8988T (cell line): Measurements from ENCODE around the gene SLF2.
"Not testable (repeated sequence)": the region's sequence is repeated elsewhere in the genome, so short reads cannot be mapped to it uniquely, and the experiment has no call there.

Experiments
- DNase-seq: peaks from one replicate; pipeline ENCODE4 v3.0.0; 2011

Gene SLF2

DNA sequence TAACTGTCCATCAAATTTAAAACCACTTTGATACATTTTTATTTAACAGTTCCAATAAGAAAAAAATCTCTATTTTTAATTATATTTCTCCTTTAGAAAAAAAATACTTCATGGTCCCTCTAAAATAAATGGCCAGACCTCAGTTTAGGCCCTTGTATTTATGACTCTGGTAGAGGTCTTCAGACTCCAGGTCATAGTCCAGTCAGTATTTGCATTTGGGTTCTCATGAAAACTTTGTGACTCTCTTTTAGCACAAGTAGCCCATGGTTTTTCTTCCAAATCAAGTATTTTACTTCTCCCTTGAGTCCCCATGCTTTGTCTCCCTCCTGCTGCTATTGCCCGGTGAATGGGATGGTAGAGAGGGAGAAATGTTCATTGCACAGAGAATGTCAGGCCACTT lies 51.1 kb downstream of the SLF2 start:
- DNase-seq = no peak

DNA sequence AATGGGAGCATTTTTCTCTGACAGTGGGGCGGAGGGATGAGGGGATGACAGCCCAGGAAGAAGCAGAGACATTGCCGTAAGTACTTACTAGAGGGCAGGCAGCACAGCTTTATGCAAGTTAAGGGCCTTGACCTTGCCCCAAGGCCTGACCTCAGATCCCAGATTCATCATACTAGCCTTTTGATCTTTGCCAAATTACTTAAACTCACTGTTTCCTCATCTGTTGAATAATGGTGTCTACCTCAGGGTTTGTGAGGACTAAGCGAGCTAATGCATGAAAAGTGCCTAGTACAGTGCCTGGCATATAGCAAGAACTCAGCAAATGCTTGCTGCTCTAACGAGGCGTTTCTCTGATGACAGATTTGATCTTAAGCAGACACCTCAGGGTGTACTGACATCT lies 53.1 kb downstream of the SLF2 start:
- DNase-seq = no peak

DNA sequence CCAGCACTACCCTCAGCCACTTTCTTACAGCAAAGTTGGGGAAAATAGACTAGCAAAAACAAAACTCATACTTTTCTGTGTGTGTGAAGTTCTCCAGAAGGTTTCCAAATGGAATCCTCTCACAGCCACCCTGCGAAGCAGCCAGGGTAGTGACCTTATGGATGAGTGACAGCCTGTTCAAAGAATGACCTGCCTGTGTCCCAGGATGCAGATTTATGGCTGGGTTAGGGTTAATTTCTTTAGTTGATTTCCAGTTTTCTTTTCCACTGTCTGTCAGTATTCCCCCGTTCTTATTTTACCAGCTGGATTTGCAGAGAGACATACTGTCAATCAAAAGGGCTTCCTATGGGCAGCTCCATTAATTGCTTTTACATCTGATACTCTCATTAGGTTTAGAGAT lies 54.1 kb downstream of the SLF2 start:
- no peak for DNase-seq

DNA sequence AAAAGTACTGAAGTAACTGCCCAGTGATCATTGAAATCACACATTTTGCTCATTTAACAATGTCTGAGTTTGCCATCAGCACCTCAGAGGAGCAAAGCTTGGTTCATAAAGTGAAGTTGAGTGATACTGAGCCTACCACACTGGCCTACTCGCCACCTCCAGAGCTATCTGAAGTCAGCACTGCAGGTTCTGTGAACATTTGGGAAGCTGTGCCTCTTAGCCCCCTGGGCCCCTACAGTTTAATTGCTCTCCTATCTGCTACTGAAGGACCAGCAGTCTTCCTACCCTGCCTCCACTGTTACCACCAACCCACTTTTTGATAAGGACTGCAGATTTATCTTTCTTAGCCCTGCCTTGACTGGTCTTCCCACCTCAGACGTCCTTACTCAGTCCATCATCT lies 54.6 kb downstream of the SLF2 start:
- no peak for DNase-seq

DNA sequence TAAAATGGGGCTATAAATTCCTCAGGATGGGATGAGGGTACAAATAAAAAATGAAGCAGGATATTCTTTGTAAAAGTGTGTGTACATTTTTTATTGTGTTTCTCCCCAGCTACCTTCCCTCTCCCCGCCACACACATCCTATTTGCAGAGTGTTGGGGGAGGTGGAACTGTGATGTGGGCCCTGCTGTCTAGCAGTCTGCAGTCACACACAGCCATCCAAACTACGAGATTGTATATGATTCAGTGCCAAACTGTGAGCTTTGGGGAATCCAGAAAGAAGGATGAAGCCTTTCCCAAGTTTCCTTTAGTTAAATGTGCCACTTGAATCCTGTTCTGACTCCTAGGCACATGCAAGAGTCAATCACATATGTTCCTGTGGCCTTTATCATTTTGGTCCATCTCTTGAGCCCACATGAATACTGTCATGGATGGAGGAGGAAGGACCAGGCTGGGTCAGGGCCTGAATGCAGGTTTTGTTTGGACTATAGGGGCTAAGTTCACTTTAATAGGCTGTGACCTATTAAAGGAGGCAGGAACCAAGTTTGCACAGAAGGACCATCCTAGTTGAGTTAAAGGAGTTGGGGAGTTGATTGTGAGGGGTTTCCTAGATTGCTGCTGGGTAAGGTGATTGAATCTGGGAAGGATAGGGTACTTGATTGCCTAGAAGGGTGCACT lies 55.4 kb downstream of the SLF2 start:
- no peak for DNase-seq

DNA sequence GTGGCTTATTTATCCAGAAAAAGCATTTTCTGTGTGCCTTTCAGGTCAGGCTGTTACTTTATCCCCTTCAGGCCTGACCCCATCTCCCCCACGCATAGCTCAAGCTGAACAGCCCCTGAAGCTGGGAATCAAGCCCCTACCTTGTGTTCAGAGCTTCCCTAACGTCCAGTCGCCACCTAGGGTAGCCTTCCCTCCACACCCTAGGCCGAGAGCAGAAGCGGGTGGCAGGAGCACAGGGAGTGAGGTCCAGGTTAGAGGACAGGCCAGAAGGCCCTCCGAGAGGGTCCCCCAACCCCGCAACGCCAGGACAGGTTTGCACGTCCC lies 56.1 kb downstream of the SLF2 start:
- no peak for DNase-seq

DNA sequence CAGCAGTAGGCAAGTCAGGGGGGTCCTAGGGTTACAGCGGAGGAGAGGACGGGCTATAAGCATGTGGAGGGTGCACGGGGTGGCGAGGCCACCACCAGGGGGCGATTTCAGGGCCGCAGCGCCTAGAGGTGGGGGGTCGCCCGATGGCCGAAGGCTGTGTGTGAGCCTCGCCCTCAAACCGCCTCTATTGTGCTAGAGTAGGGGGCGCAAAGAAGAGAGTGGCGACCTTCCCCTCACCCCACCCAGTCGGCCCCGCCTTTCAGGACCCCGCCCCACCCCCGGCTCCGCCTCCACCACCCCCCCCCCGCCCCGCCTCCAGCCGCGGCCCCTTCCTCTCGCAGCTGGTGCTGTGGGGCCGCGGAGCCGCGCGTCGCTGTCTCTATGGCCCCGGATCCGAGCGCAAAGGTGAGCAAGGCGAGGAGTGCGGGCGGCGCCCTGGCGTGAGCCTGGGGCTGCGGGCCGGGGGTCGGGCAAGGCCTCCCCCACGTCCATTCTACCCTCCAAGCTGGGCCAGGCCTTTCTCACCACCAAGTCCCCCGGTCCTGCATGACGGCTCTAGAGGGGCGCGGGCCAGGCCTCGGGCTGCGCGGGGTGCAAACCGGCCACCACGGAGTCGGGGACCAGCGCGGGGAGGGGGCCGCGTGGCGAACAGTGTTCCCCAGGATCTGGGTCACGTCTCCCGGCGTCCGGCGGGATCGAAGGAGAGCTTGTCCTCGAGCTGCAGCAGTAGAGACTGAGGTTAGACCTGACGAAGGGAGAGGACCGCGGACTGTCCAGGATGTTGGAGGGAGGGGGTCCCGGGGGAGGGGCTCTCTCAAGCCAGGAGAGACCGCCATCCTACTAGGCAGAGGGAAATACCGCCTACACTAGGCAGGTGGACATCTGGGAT lies 56.7 kb downstream of the SLF2 start, which contains the start of gene SEMA4G:
Gene SEMA4G, plus strand, starts transcription at position 318 of the 889 bp plus-strand sequence. CDS start 3,409 bp downstream, outside the sequence.
- peak; percentile 68 for DNase-seq

DNA sequence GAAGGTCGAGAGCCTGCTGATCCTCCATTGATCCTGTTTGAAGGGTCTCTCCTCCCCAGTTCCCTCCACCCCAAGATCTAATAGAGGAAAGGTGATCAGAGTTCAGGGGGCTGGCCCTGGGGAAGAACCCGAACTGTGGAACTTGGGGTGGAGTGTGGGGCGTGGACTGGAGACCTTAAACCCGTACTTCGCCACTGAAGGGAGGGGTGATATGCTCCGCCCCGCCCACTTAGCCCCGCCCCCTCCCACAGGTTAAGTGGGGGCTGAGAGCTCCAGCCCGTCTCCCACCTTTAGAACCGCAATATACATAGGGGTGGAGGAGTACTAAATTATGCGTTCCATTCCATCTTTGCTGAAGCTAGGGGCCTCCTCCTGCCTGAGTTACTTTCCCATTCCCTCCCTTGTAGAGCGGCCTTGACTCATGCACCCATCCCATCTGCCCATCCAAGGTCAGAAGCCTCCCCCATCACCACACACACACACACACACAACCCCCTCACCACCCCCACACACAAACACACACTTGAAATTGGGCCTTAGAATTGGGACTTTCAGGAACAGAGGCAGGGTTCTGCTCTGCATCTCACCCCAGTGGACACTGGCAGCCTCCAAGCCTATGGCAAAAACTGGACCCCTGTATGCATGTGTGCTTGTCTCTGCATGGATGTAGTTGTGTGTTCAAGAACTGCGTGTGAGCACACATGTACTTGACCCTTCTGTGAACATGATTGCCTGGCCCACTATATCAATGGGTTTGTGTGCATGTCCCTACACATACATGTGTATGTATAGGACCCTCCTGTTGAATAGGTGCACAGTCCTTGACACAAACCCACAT lies 57.5 kb downstream of the SLF2 start:
- DNase-seq = no peak

DNA sequence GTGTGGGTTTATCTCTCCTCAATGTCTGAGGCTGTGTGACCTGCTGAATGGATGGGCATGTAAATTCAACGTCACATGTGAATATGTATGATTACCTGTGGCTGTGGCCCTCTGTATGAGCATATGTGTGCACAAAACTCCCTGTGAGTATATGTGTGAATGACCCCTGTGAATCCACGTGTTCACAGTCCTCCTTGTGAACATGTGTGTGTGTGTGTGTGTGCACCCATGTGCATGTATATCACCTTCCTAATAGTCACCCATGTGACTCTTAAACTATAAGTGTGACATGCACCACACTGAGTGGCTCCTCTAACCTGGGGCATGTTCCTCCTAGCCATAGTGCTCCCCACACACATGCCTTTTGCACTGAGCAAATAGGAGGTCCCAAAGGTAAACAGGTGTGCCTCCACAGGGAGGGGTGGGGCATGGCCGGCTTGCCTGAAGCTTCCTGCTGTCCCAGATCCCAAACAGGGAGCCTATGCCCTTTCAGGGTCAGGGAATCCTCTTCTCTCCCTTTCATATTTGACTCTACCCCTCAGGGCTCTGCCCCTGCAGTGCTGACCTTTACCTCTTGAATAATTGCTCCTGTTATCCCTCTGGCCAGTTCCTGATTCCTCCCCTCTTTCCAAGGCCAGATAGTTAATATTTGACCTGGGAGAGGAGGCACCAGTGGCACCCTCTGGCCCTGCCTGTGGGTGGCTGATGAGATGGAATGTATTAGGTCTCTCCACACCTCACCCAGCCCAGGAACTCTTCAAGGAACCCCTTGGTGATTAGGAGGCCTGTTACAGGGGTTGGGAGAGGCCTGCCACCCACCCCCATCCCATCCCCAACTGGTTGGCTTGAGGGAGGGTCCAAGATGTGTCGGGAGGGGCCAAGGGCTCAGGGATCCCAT lies 58.4 kb downstream of the SLF2 start:
- no peak for DNase-seq

DNA sequence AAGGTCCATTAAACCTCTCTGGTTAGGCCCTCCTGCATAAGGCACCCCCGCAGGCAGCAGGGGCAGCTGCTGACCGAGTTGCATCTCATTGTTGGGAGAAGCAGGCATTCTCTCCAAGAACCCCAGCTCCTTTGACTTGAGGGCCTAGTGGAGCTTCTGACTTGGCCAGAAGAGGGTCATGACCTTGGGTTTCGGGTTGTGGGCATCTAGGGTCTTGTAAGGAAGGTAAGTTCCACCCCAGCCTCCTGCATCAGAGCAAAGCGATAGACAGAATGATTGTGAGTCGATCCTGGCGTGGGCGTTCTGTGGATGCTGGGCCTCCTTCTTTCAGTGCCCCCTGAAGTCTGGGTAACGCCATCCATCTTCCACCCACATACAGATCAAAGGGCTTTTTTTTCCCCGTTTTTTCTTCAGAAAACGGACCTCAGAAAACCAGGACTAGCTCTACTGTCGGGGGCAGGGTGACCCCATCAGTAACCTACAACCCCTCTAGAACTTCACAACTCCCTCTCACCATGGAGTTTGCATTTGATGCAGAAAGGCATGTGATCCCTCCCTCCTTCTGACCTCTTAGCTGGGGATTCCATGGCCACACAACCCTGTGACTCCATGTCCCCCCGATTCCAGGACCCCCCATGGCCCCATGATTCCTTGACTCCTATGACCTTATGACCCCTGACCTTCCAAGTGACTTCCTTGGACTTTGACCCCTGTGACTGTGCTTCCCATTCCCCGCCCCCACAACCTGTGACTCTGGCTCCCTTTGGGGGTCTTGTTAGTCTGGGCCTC lies 59.5 kb downstream of the SLF2 start:
- no peak for DNase-seq

DNA sequence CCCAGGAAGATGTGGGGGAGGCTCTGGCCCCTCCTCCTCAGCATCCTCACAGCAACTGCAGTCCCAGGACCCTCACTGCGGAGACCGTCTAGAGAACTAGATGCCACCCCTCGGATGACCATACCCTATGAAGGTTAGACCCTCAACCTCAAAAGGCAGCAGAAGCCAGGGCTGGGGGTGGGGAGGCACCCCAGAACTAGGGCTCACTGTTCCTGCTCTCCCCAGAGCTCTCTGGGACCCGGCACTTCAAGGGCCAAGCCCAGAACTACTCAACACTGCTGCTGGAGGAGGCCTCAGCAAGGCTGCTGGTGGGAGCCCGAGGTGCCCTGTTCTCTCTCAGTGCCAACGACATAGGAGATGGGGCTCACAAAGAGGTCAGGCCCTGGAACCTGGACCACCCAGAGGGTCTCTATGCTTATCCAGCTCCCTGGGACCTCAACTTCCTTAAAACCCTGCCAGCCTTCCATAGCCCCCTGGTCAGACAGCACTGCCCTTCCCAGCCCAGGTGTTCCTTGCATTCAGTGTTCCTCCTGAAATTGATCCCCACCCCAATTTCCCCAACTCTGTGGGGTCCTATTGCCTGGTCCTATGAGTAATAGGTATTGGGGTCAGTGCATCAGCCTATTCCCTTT lies 60.3 kb downstream of the SLF2 start:
- no peak for DNase-seq

DNA sequence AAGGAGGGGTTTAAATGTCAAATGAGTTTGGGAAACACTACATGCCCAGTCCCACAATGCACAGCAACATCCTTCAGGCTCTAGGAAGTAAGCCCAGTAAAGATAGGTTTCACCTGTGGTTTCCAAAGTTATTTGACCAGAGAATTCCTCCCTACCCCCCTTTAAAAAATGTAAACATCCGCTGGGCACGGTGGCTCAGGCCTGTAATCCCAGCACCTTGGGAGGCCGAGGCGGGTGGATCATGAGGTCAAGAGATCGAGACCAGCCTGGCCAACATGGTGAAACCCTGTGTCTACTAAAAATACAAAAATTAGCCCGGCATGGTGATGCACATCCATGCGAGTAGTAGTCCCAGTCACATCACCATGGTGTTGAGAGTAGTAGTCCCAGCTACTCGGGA lies 62.6 kb downstream of the SLF2 start:
- not testable (repeated sequence) for DNase-seq

DNA sequence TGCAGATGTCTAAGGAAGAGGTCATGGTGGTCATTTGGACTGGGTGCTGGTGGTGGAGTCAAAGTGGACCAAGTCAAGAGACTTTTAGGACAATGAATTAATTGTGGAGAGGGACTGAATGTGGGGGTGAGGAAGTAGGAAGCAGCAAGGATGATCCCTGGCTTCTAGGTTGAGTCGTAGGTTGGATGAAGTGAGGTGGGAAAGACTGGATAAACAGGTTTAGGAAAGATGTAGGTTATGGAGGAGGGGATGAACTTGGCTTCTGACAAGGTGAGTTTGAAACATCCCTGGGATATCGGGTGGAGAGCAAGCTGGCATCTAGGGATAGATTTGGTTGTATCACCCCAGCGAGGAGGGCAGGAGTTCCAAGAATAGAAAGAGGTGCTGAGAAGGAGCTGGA lies 64.1 kb downstream of the SLF2 start:
- no peak for DNase-seq

DNA sequence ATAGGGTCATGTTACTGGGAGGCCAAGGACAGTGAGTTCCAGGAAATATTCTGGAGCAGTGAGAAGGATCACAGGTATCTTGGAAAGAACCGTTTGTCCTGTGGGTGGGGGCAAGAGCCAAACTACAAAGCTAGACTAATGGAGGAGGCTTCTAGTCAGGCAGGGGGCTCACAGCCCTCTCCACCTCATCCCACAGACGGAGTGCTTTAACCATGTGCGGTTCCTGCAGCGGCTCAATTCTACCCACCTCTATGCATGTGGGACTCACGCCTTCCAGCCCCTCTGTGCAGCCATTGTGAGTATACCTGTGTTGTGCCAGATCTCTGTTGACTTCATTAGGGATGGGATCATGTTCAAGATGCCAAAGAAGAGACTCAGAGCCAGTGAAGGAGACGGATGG lies 64.7 kb downstream of the SLF2 start:
- DNase-seq = no peak

DNA sequence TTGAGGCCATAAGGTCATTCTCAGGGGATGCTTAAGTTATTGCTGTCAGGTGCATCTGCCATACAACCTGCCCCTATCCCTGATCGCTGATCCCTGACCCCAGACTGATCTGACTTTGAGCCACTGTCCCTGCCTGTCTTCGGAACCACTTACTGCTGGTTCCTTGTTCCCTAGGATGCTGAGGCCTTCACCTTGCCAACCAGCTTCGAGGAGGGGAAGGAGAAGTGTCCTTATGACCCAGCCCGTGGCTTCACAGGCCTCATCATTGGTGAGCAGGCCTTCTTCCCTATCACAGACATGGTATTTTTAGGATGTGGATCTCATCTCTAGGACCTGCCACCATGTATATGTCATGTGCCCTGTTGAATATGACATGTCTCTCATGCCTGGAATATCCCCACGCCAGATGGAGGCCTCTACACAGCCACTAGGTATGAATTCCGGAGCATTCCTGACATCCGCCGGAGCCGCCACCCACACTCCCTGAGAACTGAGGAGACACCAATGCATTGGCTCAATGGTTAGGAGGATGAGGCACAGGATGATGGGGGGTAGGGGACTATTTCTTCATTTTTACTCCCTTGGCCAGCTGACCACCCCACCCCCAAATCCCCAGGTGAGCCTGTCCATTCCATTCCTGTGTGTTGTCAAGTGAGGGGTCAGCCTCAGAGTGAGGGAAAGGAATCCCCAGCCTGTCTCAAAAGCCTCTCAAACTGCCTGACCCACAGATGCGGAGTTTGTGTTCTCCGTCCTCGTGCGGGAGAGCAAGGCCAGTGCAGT lies 65.5 kb downstream of the SLF2 start:
- DNase-seq = no peak

DNA sequence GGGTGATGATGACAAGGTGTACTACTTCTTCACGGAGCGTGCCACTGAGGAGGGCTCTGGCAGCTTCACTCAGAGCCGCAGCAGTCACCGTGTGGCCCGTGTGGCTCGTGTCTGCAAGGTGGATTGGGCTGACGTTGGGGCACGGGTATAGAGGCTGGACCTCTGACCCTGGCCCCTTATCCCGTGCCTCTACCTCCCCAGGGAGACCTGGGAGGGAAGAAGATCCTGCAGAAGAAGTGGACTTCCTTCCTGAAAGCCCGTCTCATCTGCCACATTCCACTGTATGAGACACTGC lies 66.1 kb downstream of the SLF2 start:
- no peak for DNase-seq

DNA sequence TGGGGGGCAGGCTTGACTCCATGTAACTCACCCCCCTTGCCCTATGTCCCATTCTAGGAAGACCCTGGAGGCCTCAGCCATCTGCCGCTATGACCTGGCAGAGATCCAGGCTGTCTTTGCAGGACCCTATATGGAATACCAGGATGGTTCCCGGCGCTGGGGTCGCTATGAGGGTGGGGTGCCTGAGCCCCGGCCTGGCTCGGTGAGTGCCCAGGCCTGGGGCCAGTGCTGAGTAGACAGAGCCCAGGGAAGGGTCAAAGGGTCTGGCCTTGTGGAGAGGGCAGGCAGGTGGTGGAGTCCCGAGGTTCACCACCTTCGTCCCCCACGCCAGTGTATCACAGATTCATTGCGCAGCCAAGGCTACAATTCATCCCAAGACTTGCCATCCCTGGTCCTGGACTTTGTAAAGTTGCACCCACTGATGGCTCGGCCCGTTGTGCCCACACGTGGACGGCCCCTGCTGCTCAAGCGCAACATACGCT lies 67.1 kb downstream of the SLF2 start:
- DNase-seq = no peak

DNA sequence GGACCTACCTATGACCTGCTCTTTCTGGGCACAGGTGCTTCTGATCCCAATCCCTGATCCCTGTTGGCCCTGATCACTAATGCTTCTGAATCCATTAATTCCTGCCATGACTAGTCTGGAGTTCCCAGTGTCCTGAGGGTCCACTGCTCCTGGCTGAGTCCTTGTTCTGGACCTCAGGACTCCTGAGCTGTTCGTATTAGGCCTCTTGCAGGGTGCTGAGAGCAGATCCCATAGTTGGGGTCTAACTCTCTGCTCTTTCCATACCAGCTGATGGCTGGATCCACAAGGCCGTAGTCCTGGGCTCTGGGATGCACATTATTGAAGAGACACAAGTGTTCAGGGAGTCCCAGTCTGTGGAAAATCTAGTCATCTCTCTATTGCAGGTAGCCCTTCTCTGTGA lies 67.5 kb downstream of the SLF2 start:
- no peak for DNase-seq

DNA sequence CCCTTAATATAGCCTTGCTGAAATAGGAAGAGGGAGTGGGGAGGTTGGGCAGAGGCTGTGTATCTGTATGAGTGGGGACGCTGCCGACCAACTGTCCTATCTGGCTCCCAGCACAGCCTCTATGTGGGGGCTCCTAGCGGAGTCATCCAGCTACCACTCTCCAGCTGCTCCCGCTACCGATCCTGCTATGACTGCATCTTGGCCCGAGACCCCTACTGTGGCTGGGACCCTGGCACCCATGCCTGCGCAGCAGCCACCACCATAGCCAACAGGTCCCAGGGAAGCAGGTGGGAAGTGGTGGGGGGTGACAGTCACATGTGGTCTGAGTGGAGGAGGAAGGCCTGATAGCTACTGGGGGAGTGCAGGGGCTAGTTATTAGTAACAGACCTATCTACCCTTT lies 67.9 kb downstream of the SLF2 start:
- DNase-seq = no peak

DNA sequence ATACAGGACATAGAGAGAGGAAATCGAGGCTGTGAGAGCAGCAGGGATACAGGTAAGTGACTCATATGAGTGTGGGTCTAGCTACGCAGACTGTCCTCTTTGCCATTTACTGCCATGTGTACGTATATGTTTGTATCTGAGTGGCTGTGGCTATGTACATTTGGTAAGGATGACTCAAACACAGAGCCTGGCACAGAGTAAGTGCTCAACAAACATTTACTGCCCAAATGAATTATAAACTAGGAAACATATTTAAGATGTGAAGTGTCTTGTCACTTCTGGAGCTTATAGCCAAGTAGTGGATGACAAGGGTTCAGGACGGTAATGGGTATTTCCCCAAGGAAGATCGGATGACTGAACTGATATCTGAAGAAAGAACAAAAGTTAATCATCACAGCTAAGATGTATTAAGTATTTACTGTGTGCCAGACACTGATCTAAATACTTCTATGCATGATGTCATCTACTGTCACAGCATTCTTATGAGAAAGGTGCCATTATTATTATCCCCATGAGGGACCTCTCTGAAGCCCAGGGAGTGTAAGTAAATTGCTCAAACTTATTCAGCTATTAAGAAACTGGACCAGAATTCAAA lies 68.5 kb downstream of the SLF2 start:
- no peak for DNase-seq
